Ishikawa (cell line): ENCODE results near the gene DOCK8.

Source experiments
- CEBPB ChIP-seq: IDR thresholded peaks from 2 replicates; pipeline ENCODE4 v1.6.1; 2012
- CREB1 ChIP-seq: IDR thresholded peaks from 2 replicates; pipeline ENCODE4 v1.6.1; 2012; ENCODE audit warnings: low read depth
- EGR1 ChIP-seq: IDR thresholded peaks from 2 replicates; pipeline ENCODE4 v1.6.1; 2012
- EP300 ChIP-seq: IDR thresholded peaks from 2 replicates; pipeline ENCODE4 v1.6.1; 2012; ENCODE audit warnings: borderline replicate concordance
- FOXM1 ChIP-seq: IDR thresholded peaks from 2 replicates; pipeline ENCODE4 v1.6.1; 2012; ENCODE audit warnings: low read depth, borderline replicate concordance
- MAX ChIP-seq: IDR thresholded peaks from 2 replicates; pipeline ENCODE4 v1.6.1; 2012
- NFIC ChIP-seq: IDR thresholded peaks from 2 replicates; pipeline ENCODE4 v1.6.1; 2012
- RAD21 ChIP-seq: IDR thresholded peaks from 2 replicates; pipeline ENCODE4 v1.6.1; 2012; ENCODE audit warnings: low read depth
- TAF1 ChIP-seq: IDR thresholded peaks from 2 replicates; pipeline ENCODE4 v1.6.1; 2012; ENCODE audit warnings: low read depth, mild to moderate bottlenecking
- TCF12 ChIP-seq: IDR thresholded peaks from 2 replicates; pipeline ENCODE4 v1.6.1; 2012; ENCODE audit warnings: low read depth
- TEAD4 ChIP-seq: IDR thresholded peaks from 2 replicates; pipeline ENCODE4 v1.6.1; 2012
- USF1 ChIP-seq: IDR thresholded peaks from 2 replicates; pipeline ENCODE4 v1.6.1; 2012
- YY1 ChIP-seq: IDR thresholded peaks from 2 replicates; pipeline ENCODE4 v1.6.1; 2012; ENCODE audit warnings: low read depth
- ZBTB7A ChIP-seq: IDR thresholded peaks from 2 replicates; pipeline ENCODE4 v1.6.1; 2012; ENCODE audit warnings: low read depth
- TF ChIP-seq, protein P1 (sequence below): IDR thresholded peaks from 2 replicates; pipeline ENCODE4 v1.6.1; 2012; ENCODE audit warnings: low read depth, mild to moderate bottlenecking

Gene DOCK8

DNA sequence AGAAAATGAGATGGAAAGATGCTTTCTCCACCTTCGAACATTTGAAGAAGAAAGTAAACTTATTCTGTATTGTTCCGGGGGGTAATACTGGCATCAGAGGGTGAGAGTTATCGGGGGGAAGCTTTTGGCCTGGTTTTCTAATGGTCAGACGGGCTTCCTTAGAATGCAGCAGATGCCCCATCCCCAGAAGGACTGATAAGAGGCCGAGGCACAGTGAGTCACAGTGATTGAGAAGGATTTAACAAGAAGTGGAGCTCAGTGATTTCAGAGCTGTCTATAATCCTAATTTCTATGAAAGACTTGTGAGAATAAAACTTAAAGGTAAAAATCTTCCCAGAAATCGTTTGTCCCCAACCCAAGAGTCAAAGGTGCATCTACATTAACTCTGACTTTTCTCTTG is 123.9 kb downstream of the DOCK8 start:
- TF ChIP-seq ZBTB7A, result no peak
- TF ChIP-seq FOXM1, result no peak
- TF ChIP-seq NFIC, result no peak
- TF ChIP-seq CEBPB, result no peak
- TF ChIP-seq, protein P1, sequence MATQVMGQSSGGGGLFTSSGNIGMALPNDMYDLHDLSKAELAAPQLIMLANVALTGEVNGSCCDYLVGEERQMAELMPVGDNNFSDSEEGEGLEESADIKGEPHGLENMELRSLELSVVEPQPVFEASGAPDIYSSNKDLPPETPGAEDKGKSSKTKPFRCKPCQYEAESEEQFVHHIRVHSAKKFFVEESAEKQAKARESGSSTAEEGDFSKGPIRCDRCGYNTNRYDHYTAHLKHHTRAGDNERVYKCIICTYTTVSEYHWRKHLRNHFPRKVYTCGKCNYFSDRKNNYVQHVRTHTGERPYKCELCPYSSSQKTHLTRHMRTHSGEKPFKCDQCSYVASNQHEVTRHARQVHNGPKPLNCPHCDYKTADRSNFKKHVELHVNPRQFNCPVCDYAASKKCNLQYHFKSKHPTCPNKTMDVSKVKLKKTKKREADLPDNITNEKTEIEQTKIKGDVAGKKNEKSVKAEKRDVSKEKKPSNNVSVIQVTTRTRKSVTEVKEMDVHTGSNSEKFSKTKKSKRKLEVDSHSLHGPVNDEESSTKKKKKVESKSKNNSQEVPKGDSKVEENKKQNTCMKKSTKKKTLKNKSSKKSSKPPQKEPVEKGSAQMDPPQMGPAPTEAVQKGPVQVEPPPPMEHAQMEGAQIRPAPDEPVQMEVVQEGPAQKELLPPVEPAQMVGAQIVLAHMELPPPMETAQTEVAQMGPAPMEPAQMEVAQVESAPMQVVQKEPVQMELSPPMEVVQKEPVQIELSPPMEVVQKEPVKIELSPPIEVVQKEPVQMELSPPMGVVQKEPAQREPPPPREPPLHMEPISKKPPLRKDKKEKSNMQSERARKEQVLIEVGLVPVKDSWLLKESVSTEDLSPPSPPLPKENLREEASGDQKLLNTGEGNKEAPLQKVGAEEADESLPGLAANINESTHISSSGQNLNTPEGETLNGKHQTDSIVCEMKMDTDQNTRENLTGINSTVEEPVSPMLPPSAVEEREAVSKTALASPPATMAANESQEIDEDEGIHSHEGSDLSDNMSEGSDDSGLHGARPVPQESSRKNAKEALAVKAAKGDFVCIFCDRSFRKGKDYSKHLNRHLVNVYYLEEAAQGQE, result no peak
- no peak for TF ChIP-seq EGR1
- no peak for TF ChIP-seq USF1
- TF ChIP-seq TCF12, result no peak
- no peak for TF ChIP-seq TEAD4
- no peak for TF ChIP-seq EP300
- TF ChIP-seq MAX, result no peak
- no peak for TF ChIP-seq CREB1
- TF ChIP-seq YY1, result no peak
- no peak for TF ChIP-seq TAF1
- TF ChIP-seq RAD21, result no peak

DNA sequence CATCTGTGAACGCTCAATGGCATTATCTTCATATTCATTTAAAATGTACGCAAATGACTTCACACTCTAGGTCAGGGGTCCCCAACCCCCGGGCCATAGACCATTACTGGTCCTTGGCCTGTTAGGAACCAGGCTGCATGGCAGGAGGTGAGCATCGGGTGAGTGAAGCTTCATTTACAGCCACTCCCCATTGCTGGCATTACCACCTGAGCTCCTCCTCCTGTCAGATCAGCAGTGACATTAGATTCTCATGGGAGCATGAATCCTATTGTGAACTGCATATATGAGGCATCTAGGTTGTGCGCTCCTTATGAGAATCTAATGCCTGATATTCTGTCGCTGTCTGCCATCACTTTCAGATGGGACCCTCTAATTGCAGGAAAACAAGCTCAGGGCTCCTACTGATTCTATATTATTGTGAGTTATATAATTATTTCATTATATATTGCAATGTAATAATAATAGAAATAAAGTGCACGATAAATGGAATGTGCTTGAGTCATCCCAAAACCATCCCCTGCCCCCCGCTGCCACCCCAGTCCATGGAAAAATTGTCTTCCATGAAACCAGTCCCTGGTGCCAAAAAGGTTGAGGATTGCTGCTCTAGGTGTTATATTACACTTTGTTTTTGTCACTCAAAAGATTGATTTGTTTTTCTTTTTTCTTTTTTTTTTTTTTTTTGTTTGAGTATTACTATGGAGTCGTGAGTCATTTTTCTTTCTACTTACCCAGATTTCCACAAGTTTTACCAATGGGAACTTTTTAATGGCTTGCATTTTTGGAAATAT is 127.2 kb downstream of the DOCK8 start:
- no peak for TF ChIP-seq YY1
- TF ChIP-seq TEAD4, result peak; percentile 29; the same call in 1 of the 2 replicates
- peak; percentile 50; the same call in 1 of the 2 replicates for TF ChIP-seq NFIC

DNA sequence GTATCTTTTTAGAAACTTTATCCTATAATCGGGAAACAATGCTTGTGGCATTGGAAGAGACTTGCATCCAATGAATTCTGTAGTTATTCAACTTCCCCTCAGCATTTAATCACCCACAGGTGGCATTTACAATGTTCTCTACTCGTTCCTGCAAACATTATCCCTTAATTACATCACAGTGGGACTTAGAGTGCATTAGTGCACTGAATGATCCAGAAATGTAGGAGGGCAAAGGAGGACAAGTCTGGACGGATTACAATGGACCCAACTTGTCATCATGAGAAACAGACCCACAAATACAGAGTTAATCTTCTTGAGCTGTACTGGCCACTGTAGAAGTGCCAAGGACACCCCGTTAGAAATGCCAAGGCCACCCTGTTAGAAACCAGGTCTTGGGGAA is 129.1 kb downstream of the DOCK8 start:
- TF ChIP-seq FOXM1, result no peak

DNA sequence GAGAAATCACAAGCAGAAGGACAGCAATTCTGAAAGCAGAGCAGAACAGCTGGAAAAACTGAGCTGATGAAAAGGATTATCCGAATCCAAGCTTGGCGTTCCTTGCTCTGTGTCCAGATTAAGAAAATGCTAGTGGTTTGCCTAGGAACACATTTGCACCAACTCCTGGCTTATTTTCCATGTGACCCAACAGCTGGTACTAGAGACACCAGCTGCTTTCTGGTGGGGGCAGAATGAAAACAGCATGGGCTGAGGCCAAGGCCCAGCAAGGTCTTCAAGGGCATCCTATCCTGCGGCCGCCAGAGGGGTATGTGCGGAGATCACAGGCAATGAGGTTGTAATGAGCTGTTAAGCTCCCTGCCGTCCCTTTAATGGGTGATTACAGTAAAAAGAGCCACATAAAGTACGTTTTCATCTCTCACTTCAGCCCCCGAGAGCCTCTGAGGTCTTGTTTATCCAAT is 131.5 kb downstream of the DOCK8 start:
- no peak for TF ChIP-seq TCF12
- TF ChIP-seq NFIC, result no peak
- no peak for TF ChIP-seq YY1
- no peak for TF ChIP-seq EP300

DNA sequence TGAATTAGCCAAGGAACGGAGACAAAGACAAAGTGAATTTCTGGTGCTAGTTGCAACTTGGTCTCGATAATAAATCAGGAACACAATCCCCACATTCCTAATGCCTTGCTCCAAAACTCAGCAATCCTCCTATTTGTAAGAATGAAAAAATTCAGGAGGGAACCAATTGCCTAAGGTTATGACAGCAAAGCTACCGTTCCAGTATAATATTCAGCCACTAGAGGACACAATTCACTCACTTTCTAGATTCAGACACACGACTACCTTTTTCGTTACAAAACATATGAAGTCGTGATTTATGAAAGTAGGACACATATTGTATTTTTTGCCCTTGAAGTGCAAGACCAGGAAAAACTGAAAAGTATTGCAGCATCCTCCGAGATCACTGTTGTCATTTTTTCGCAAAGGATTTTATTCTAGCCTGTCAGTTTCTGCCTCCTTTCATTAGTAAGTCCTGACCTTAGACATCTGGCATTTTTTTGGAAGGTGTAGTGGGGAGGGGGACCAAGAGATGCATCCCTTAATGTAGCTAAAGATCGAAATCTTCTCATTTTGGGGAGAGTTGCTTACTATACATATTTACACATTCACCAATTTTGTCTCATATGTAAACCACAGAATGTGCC is 133.1 kb downstream of the DOCK8 start:
- TF ChIP-seq MAX (no peak), CREB1 (no peak), RAD21 (peak; percentile 77), USF1 (no peak)

DNA sequence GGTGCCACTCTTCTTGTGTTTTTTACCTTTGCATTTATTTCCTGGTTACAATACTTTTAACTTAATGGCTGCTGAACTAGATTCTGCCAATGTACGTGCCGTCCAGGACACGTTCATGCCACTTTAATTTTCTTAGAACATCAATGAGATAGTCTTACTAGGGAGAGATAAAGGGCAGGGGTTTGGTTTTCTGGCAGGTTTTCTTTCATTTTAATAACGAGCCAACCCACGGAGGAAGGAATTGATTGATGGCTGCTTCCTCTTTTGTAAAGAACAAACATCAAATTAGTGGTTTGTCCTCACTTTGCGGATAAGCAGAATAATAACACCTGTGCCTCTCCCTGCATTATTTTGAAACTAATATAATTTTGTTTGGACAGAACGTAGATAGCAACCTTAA is 135.7 kb downstream of the DOCK8 start:
- no peak for TF ChIP-seq YY1
- TF ChIP-seq CREB1, result no peak
- no peak for TF ChIP-seq USF1
- TF ChIP-seq FOXM1, result no peak
- TF ChIP-seq NFIC, result no peak
- TF ChIP-seq EP300, result no peak
- TF ChIP-seq EGR1, result no peak
- TF ChIP-seq TEAD4, result no peak
- TF ChIP-seq ZBTB7A, result no peak
- TF ChIP-seq CEBPB, result no peak
- TF ChIP-seq TAF1, result no peak
- no peak for TF ChIP-seq MAX
- TF ChIP-seq, protein P1, result no peak

DNA sequence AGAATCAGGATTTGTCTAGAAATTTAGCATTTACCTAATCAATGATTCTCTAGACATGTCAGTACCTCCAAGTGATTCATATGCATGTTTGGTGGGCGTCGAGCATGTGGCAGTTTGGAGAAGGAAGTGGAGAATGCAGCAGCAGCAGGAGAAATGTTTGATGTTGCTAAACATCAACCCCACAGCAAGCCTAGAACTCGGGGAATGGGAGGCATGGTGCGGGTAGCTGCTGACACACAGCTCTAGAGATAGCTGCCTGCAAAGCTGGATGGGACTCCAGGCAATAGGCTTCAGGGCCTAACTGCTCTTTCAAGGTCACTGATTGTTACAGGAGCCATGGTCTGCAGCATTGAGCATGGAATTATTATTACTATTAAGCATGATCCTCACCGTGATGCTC is 137.3 kb downstream of the DOCK8 start:
- TF ChIP-seq TEAD4 (no peak), TAF1 (no peak), CEBPB (no peak), MAX (no peak), TCF12 (no peak), YY1 (no peak), RAD21 (no peak), NFIC (no peak)
